GM19397 (cell line): ENCODE data around the gene SAA4.
"Not testable (repeated sequence)": the region's sequence is repeated elsewhere in the genome, so short reads cannot be mapped to it uniquely, and the experiment has no call there.

Source experiments
- ATAC-seq: cut with Tn5 transposase; IDR thresholded peaks from one replicate; pipeline ENCODE4 v1.9.1; 2021; ENCODE audit warnings: mild to moderate bottlenecking, moderate library complexity; ENCODE audit not compliant: unreplicated experiment

SAA4 gene

DNA sequence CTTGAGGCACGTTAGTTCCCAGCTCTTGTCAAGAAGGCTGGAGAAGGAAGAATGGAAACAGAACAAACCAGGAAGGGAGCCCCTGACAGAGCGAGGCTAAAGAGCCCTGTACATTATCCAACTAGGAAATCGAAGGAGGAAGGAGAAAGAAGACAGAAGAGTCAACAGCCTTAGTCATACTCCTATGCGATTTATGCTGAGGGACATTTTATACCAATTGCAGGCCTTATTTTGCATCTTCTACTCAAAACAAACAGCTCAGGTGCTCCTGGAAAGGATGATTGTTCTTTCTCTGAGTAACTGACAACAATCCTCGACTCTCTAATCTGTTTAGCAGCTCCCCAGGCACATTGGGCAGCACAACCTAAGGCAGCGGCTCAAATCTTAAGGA is 10.6 kb upstream of the SAA4 start:
- ATAC-seq: peak; percentile 1

DNA sequence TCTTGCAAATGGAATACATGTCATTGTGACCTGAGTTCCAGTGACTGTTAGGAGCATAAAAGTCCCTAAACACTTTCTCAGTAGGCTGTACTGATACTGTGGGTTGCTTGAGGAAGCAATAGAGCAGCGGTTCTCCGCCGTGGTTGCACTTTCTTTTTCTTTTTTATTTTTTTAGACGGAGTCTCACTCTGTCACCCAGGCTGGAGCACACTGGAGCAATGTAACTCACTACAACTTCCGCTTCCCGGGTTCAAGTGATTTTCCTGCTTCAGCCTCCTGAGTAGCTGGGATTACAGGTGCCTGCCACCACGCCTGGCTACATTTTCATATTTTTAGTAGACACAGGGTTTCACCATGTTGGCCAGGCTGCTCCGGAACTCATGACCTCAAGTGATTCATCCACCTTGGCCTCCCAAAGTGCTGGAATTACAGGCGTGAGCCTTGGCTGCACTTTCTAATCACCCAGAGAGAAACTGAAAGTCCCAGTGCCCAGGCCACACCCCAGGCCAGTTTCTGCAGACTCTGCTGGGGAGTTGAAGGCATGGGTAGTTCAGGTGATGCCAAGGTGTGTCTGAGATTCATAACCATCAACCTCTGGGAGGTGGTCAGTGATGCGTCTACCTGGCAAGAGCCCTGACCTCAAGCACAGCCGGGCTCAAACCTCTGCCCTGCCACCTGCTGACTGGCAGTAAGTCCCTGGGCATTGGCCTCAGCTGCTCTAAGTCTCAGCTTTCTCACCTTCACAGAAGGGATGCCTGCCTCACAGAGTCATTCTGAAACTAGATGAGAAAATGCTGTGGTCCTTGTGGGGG is 10.0 kb upstream of the SAA4 start:
- ATAC-seq: peak; percentile 80

DNA sequence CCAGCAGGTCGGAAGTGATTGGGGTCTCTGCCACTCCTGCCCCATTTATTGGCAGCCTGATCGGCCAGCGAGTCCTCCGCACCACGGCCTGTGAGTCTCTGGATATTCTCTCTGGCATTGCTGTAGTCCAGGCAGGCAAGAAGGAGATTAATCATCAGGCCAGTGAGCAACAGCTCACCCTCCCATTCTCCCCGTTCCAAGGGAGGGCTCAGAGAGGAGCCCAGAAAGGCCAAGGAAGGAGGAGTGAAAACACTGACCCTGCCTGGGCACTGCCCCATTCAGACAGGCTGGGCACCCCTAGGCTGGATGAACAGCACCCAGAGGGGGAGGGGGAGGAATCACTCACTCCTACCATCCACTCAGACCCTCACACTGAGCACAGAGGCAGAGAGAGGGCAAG is 8.8 kb upstream of the SAA4 start:
- no peak for ATAC-seq

DNA sequence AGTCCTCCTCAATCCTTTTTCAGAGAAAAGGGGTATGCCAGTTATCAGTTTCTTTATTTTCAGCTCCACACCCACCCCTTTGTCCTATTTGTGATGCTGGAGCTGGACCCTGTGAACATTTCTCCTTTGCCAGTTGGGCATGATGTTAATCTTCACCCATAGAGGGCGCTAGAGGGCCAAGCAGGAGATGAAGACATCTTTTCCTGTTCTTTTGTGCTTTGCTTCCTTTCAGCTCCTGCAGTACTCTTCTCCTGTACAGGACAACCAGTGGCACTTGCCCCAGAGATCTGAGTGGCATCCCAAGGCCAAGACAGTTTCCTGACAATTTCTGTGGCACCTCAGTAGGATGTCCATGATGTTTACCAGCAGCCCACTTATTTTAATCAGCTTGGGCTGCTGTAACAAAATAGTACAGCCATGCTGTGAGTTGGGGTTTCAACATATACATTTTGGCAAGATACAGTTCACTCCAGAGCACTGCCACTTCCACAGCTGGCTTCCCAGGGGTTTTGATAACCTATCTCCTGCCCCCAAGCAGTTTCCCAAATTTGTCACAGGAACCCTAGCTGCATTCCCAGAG is 7.3 kb upstream of the SAA4 start:
- ATAC-seq: no peak

DNA sequence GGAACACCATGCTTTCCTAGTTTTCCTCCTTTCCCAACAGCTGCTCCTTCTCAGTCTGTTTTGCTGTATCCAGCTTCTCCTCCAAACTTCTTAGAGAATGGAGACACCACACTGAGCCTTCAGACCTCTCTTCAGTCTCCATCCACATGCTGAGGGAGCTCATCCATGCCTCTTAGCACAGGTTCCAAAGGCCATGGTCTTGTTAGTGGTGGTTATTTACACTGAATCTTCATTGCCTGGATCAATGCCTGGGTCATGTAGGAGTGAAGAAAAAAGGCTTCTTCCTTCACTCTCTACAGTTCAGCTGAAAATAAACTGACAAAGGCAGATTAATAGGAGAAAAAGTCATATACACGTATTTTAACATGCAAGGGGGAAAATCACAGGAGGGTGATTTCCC is 3.1 kb upstream of the SAA4 start:
- ATAC-seq: no peak

DNA sequence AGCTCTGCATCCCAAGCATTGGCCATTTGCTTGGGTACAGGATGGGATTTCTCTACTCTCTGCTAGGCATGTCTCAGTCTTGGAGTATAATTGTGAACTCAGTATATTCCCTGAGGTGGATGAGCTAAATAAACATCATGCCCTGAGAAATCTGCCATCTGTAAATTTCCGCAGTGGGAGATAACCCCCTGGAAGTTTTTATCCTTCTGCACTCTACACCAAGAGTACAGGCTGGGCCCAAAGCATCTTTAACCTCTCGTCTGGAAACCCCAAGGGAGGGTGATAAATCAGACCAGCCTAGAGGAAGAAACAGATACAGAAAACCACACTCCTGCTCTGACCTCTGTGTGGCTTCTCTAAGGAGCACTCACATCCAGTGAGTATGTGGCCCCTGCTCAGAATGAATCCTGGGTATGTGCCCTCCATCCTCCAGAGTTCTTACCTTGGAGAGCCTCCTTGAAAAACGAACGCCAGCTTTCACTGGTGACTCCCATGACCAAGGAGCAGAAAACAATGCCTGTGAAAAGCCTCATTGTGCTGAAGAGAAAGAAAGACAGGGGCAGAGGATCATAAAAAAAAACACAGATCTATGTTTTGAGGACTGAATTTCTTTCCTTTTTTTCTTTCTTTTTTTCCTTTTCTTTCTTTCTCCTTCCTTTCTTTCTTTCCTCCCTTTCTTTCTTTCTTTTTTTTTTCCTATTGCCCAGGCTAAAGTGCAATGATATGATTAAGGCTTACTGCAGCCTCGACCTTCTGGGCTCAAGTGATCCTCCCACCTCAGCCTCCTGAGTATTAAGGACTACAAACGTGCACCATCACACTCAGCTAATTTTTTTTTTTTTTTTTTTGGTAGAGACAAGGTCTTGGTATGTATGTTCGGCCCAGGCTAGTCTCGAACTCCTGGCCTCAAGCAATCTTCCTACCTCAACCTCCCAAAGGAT is 938 bp downstream of the SAA4 start:
- no peak for ATAC-seq

DNA sequence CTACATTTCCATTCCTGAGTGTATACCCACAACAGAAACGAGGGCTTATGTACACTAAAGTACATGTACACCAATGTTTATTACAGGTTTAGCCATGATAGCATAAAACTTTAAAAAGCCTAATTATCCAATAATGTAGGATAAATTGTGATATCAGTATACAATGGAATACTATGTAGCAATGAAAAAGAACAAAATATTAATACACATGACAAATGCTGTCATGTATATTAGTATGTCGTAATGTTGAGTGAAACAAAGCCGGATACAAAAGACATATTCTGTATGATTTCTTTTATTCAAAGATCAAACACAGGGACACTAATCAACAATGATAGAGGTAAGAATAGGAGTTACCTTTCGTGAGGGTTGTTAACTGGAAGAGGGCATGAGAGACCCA is 2.7 kb downstream of the SAA4 start:
- no peak for ATAC-seq

DNA sequence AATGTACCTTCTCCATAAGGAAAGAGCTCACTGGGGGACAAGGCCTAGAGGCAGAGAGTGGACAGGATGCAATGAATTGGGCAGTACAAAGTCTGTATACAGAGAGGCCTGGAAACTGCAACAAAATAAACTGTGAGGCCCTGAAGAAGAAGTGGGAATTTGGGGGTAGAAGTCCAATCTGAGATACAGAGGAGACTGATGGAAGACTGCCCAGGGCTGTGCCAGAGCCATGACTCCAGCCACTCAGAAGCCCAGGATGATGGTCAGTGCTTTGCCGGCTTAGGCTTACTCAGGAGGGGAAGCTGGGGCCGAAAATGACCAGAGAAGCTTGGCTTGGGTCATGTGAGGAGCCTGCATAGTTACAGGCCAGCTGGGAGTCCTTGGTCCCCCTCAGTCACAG is 5.7 kb downstream of the SAA4 start:
- ATAC-seq: no peak

DNA sequence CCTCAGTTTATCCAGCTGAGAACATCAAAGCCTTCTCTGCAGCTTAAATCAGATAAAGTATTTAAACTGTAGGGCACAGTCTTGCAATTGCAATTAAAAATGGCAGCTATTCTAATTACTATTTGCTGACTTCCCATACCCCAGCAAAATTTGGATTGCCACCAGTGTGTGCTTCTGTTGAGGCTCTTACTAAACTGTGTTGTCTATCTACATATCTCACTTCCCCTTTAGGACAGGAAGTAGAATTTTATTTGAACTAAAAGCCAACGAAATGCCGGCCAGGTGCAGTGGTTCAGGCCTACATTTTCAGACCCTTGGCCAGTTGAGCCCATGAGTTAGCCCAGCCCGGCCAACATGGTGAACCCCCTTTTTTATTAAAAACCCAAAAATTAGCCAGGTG is 7.1 kb downstream of the SAA4 start:
- ATAC-seq: peak; percentile 91

DNA sequence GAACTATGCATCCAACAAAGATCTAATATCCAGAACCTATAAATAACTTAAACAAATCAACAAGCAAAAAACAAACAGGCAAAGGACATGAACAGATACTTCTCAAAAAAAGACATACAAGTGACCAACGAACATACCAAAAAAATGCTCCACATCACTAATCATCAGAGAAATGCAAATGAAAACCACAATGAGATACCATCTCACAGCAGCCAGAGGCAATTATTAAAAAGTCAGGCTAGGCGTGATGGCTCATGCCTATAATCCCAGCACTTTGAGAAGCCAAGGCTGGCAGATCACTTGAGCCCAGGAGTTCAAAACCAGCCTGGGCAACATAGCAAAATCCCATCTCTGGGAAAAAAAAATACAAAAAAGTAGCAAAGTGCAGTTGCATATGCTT is 10.7 kb downstream of the SAA4 start:
- no peak for ATAC-seq

DNA sequence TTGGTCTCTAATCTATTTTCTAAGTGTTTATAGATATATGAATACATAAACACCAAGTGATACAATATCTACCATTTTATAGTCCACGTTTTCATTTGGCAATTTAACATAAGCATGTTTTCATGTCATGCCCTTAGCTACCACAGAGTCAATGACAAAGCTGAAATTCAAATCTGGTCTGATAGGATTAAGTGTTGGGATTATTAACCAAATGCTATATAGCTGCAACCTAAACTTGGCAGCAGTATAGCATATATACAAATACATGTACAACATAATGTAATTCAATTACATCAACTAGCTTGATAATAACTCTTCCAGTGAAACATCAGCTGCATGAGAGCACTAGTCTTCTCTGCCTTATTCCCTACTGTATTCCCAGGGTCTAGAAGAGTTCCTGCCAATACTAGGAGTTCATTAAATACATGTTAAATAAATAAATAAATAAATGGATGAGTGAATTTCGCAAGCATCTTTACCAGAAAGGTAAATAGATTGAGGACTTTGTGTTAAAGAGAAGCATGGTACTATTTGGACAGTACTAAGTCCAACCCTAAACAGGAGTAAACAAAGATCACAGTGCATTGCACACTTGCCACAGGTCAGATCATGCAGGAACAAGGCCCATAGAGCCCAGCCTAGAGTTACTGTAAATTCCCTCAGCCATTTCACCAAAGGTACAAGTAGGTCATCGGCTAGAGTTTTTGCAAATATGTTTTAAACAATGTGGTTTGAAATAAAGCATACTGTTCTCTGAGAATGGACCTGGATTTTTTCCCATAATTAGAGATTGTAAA is 12.8 kb downstream of the SAA4 start:
- no peak for ATAC-seq

DNA sequence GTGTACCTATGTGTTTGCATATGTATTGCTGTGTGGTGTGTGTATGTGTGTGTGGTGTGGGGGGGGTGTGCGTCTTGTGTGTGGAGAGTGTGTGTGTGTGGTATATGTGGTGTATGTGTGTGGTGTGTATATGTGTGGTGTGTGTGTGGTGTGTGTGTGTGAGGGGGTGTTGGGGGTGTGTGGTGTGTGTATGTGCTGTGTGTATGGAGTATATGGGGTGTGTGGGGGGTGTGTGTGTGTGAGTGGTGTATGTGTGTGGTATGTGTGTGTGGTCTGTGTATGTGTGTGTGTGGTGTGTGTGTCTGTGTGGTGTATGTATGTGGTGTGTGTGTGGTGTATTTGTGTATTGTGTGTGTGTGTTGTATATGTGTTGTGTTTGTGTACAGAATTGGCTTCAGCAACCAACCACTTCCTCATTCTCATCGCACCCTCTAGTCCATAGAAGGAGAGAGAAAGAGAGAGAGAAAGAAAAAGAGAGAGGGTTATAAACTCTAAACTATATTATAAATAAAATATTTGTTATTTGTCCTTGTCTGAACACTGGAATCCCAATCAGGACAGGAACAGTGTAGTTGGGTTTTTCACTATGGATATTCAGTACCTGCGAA is 13.7 kb downstream of the SAA4 start:
- ATAC-seq: no peak

DNA sequence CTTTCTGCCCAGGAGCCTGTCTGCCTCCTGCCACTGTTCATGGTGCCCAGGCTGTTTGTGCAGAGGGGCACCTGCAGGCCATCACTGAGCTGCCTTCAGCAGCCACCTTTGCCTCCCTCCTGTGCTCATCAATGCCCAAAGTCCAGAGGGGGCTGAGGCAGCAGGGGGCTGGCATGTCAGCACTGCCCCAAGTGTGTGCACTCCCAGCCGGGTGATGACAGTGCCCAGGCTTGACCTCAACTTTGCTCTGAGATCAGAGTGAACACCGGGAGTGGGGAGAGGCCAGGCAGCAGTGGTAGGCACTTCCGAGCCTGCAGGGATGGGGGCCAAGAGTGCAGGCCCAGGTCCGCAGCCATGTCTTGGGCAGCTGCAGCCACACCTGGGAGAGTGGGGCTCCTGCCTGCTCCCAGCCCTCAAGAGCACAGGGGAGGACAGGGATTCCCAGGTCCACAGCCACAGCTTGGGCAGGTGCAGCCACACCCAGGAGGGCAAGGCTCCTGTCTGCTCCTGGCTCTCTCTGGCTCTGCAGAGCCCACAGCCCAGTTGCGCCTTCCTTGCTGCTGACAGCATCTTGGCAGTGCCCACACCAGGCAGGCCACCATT is 15.2 kb downstream of the SAA4 start:
- no peak for ATAC-seq

DNA sequence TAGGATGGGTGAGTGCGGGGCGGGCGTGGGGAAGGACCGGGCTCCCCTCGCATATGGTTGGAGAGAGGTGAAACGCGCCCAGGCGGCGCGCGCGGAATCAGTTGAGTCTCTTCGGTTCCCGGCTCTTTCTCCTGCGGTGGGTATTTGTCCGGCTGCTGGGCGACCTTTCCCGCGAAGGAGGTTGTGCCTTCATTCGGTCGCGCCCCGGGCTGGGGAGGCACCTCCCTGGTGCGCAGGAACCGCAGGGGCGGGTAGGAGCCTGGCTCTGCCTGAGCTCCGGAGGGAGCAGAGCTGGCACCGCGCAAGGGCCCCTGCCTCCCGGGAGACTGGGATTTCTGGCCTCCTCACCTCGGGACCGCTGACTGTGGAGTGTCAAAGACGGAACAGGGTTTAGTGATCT is 27.5 kb downstream of the SAA4 start:
- ATAC-seq: no peak

DNA sequence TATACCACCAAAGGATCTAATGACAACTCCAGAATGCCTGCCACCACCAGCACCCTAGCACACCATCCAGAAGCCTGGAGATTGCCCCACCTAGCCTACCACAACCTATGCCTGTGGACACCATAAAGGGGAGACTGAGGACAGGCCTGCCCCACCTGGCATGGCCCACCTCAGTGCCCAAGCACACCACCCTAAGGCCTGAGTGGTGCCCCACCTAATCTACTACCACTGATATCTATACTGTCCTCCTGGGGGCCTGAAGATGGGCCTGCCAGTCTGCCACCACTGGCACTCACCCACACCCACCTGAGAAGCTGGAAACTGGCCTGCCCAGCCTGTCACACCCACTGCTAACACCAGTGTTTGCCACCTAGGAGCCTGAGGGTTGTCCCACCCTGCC is 31.8 kb downstream of the SAA4 start:
- ATAC-seq: no peak

DNA sequence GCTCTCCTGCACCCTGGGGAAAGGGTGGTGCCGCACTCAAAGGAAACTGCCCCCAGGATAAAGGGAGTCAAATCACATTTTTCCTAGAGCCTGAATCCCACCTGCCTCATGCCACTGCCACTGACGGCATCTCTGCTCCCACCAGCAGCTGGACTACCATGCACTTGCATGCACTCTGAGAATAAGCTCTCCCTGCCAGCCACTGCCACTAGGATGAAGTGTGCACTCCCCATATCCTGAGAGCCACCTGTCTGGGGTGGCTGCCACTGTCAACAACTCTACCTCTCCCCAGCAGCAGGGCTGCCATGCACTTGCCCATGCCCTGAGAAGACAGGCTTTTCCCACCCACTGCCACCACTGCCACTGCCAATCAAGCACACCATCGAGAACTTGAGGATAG is 32.4 kb downstream of the SAA4 start:
- ATAC-seq: no peak

DNA sequence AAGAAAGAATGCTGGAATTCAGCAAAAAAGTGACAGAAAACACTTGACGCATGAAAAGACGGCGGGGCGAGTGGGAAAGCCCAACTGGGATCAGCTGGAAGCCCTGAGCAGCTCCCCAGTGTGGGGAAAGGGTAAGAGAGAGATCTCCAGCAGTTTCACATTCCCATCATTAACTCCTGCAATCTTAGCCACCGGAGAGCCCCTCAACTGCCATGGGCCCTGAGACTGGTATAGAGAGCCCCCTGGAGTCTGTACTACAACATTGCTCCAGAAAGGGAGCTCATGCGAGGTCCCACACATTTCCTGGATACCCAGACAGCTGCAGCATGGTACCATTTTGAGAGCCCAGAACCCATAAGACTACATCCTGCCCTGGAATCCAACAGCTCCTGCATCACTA is 32.9 kb downstream of the SAA4 start:
- no peak for ATAC-seq

DNA sequence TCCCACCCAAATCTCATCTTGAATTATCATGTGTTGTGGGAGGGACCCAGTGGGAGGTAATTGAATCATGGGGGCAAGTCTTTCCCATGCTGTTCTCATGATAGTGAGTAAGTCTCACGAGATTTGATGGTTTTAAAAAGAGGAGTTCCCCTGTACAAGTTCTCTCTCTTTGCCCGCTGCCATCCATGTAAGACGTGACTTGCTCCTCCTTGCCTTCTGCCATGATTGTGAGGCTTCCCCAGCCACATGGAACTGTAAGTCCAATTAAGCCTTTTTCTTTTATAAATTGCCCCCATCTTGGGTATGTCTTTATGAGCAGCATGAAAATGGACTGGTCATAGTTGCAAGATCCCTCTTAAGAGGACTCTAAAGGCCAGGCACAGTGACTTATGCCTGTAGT is 38.9 kb downstream of the SAA4 start:
- ATAC-seq: not testable (repeated sequence)

DNA sequence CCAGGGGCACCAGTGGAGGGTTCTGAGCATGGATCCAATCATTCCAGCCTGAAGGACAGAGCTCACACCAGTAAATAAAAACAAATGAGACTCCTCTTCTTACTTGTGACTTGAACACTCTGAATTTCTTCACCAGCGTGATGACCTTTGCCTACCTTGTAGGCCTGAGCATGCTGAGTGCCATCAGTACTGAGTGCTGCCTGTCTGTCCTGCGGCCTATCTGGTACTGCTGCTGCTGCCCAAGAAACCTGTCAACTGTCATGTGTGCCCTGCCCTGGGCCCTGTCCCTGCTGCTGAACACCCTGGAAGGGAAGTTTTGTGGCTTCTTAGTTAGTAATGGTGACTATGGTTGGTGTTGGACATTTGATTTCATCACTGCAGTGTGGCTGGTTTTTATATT is 40.1 kb downstream of the SAA4 start:
- ATAC-seq: no peak

DNA sequence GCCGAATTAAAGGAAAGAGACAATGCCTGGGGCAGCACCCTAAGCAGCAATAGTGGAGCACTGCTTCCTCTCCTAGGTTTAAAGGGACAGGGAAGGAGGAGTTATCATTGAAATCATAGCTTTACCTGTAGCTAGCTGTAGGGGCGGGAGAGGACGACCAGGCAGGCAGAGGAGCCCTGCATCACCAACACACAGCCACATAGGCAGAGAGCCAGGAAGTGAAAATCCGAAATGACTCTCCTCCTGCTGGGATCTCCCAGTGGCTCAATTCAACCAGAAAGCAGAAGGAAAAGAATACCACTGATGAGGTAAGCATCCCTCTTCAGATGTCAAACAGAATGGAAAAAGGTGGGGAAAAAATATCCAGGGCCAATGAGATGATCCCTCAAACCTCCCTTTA is 43.6 kb downstream of the SAA4 start:
- ATAC-seq: no peak
